GM18499 (cell line): ENCODE results near the gene CSPG4.
"Not testable (repeated sequence)": the region's sequence is repeated elsewhere in the genome, so short reads cannot be mapped to it uniquely, and the experiment has no call there.

Source experiments
- ATAC-seq: cut with Tn5 transposase; IDR thresholded peaks from one replicate; pipeline ENCODE4 v1.9.1; 2021; ENCODE audit warnings: moderate number of reproducible peaks; ENCODE audit not compliant: insufficient read depth, unreplicated experiment

The CSPG4 gene

DNA sequence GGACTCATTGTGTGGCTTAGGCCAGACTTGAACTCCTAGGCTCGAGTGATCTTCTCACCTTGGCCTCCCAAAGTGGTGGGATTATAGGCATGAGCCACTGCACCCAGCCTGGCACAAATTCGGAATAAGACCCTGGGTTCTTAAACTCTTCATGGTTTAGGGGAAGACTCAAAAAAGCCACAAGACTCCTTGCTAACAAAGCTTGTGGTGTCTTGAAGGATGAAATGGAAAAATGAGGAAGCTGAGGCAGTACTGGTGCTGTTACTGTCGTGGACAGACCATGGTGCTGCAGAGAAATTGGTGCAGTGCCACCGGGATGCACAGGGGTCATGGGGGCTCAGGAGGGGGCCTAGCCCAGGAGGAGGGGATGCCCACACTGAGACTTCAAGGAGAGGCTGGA, 20.3 kb downstream of the CSPG4 start:
- not testable (repeated sequence) for ATAC-seq

DNA sequence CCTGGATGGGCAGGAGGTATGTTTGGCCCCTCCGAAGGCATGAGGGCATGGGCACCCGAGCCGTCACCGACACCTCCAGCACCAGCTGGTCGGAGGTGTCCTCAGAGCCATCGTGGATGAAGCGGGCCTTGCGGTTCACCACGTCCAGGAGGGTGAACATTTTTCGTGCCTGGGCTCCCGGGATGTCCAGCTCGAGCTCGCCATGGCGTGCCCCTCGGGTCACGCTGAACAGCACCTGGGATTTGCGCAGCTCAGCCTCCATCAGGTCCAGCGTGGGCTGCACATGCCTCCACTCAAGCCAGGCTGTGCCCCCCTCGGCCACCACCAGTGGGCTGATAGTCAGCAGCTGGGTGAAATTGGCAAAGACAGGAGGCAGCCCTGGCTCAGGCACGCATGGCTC, 23.2 kb downstream of the CSPG4 start:
- ATAC-seq: not testable (repeated sequence)

DNA sequence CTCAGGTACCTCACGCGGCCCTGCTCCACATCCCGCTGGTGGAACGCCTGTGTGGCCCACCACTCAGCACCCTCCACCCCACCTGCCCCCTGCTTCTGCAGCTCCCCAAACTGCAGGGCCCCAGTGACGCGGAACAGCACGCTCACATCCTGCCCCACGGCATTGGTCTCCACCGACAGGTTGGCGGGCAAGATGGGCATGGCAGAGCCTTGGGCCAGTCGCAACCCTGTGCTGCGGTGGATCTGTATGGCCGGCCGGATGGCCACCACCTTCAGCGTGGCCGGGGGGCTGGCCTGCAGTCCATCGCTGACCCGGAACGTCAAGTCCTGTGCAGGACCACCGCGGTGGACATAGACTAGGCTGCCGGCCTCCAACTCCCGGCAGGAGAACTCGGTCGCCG, 23.8 kb downstream of the CSPG4 start:
- no peak for ATAC-seq

DNA sequence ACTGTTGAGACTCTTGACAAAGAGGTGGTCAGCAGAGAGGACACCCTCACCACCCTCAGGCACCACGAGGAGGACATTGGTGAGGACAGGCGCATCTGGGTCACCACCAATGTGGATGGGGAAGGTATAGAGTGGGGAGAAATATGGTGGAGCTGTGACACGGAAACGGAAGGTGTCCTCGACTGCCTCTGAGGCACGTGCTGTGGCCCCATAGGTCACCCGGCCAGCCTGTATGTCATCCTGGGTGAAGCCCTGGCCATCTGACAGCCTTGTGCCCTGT, 24.4 kb downstream of the CSPG4 start:
- ATAC-seq: no peak

DNA sequence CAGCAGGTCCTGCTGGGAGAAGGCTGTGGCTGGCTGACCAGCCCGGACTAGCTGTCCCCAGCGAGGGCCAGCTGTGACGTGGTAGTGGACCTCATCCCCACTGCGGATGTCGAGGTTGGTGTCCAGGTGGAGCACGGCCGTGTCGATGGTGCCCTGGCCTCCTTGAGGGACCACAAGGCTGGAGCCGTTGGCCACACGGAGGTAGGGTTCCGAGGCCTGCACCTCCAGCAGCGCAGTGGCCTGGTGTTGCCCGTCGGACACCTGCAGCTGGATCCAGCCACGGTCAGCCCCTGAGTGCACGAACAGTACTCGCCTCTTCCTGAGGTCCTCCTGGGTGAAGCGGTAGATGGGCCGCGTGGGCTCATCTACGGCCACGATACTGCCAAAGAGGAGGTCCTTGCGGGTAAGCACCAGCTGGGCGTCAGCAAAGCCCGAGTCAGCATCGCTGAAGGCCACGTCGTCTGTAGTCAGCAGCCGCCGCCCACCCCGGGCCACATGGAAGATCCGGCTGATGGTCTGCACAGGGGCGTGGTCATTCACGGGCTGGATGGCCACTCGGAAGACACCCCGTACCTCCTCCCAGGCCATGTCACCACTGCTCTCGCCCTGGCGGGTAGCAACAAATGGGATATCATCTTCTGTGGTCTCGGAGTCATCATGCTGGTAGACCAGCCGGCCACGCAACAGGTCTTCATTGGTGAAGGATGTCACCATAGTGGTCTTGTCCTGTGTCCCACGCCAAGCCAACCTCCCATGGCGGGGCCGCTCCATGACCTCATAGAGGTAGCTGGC, 25.0 kb downstream of the CSPG4 start:
- ATAC-seq: no peak

DNA sequence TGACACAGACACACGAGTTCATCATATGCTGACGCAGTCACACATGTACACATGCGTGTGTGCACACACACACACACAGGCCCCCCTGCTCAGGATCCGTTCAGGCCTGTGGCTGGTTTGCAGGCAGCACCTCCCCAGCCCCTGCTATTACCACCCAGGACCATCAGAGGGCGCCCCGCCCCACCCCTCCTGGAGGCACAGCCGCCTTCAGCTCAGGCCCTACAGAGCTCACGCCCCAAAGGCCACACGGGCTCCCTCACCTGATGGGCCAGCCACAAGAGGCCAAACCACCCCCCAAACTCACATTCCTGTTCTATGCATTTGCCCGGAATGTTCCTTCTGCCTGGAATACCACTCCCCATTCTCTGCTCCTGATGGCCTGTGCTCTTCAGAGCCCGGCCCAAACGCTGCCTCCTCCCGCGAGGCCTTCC, 26.4 kb downstream of the CSPG4 start:
- not testable (repeated sequence) for ATAC-seq

DNA sequence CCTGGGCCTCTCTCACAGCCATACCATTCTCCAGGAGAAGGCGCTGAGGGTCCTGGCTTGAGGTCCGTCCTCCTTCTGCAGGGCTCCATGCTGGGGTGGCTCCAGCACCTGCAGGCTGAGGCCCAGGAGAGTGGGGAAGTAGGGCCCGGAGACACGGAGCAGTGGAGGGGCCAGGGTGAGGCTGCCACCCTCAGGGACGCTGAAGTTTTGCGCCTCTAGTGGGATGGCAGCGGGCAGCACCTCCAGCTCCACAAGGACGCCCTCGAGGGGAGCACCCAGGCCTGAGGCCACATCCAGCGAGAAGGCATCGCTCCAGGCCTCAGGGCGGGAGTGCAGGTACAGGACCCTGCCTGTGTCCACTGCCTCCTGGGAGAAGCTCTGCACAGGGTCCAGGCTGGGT, 27.5 kb downstream of the CSPG4 start:
- ATAC-seq: no peak

DNA sequence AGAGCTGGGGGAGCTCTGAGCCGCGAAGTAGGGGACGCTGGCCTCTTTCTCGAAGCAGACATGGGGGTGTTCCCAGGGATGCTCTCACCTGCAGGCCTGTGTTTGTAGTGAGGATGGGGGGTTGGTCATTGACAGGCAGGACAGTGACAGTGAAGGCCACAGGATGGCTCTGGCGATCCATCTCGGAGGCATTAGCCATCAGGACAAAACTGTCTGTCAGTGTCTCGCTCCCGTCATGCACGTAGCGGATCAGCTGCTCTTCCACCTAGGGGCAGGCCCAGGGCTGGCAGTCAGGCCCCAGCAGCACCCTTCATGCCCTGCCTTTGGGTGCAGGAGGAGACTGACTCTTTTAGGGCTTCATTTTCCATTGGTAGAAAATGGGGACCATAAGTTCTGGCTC, 28.0 kb downstream of the CSPG4 start:
- no peak for ATAC-seq

DNA sequence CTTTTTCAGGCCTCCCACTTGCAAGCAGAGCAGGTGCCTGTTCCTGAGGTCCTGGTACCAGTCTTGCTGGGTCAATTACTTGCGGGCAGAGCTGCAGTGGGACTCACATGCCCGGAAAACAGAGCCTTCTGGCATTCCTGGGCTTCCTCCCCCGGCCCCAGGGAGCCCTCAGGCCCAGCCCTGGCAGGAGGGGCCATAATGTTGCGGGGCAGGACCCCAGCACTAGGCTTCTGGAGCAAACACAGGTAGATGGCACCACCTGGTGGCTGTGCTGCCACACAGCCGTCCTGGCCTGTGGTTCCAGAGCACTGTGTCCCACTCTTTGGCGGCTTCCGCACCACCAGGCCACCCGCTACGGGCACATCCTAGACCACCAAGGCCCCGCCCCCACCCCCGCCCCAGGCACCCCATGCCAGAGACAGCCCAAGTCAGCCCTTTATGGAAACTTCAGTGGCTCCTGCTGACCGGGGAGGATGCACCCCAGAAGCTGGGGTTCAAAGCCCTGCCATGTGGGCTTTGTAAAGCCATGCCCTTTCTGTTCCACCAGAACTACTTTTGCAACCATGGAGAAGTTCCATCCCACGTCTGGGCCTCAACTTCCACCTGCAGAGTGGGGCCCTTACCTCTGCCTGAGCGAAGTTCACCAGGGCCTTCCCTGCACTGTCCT, 28.9 kb downstream of the CSPG4 start:
- ATAC-seq: not testable (repeated sequence)

DNA sequence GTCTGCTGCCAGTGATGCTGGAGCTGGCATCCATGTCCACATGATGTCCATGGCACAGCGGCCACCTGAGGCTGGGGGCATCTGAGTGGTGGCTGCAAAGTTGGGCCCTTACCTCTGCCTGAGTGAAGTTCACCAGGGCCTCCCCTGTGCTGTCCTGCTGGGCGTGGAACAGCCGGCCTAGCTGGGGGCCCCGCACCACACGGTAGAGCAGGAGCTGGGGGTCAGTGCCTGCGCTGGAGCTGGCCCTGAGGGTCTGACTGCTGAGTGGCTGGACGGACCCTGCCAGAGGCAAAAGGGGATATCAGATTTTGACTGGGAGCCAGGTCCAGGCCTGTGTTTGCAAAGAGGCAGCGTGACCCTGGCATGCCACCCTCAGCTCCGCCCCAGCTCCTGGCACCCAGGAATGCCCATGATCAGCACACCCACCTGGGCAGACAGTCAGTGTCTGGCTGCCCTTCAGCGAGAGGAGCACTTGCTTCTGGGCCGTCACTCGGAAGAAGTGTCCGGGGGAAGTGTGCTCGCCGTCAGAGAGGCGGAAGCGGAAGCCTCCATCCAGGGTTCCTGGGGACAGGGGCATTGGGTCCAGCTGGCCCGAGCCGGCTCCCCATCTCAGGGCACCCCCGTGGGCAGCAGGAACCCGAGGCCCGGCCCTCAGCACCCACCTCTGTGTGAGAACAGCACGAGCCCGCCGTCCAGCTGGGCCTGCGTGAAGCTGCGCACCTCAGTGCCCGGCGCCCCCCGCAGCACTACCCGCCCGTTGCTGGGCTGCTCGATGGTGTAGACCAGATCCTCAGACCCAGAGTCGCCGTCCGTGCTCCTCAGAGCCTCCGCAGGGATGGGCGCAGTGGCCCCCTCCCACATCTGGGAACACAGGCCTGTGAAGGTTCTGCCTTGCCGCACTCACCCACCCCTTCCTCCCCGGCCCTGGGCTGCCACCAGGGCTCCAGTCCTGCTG, 30.2 kb downstream of the CSPG4 start:
- no peak for ATAC-seq

DNA sequence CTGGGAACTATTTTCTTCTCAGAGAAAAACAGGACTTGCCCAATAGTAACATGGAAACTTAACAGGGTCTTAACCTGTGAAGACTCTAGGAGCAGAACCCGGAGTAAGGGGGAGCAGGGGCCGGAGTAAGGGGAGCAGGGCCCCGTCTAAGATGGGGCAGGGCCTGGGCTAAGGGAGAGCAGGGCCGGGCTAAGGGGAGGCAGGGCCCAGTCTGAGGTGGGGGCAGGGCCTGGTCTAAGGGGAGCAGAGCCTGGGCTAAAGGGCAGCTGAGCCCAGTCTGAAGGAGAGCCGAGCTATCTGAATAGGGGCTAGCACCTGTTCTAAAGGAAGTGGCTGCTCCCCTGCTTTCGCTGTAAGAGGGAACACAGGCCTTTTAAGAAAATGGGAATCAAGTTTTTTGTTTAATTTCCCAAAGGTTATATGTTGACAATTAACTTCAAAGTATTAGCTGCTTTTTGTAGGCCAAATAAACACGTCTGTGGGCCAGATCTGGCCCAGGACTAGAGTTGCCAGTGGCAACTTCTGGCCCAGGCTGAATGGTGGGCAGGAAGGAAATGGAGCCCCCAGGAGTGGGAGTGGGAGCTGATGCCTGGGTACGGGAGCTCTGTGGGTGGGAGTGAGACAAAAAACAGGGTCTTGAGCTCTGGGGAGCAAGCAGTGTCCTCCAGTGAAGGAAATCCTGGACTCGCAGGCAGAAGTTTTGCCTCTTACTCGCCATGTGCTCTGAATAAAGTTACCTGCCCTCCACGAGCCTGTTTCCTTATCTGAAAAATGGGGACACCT, 32.5 kb downstream of the CSPG4 start:
- no peak for ATAC-seq

DNA sequence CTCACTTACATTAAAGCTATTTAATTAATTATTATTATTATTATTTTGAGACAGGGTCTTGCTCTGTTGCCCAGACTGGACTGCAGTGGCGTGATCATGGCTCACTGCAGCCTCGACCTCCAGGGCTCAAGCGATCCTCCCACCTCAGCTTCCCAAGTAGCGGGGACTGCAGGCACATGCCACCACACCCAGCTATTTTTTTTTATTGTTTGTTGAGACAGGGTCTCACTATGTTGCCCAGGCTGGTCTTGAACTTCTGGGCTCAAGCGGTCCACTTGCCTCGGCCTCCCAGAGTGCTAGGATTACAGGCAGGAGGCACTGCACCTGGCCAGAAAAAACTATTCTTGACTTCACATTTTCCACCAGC, 34.3 kb downstream of the CSPG4 start:
- ATAC-seq: not testable (repeated sequence)

DNA sequence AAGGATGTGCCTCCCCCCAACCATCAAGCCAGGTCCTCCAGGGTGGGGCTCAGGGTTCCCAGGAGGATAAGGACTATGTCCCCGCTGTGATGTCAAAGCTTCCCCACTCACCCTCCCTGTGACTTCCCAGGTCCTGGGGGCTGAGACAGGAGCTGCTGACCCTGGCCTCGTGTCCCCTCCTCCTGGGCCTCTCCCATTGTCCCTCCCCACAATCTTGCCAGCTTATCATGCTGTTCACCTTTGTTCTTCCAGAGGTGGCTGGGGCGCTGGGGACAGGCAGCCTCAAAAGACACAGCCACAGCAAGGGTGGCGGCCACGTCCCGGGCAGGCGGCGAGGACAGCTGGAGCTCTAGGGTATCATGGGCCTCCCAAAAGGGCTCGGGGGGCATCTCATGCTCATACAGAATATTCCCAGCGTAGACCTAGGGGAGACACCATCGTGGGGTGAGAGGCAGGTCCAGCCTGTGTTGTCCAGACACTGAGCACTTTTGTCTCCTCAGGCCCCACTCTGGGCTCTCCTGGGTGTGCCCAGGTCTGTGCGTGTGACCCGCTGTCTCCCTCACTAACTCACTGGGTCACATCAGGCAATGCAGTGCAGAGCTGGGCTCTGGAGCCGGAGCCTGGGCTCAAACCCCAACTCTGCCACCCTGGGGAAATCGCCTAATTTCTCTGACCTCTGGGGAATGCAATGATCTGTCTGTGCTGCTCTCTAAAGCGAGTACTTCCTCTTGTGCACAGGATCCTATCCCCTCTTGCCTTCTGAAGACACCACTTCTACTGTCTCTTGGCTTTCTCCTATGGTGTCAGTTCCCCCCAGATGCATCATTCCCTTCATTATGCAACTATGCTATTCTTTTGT, 35.0 kb downstream of the CSPG4 start:
- no peak for ATAC-seq

DNA sequence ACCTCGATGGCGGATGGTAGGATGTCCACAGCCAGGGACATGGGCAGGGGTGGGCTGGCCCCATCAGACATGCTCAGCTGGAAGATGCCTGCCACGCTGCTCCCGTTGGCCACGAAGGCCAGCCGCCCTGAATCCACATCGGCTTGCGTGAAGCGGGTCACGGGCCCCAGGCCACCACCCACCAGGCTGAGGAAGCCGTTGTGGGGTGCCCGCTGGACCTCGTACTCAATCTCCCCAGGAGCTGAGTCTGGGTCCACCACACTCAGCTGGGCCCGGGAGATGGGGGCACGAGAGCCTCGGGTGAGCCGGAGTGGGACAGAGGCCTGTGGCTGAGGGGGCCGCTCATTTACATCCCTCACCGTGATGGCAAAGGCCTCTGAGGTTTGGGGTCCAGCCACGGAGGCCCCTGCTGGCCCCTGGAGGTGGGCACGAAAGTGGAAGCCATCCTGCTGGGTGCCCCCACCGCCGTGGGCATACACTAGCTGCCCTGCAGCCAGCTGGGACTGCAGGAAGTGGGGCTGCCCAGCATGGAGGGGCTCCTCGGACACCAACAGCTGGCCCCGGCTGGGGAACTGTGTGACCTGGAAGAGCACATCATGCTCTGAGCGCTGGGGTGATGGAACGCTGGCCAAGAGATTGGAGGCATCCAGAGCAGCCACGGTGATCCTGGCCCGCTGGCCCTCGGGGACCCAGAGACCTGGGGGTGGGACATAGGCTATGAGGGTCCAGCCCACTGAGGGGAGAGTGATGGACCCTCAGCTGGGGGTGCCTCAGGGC, 35.8 kb downstream of the CSPG4 start:
- no peak for ATAC-seq

DNA sequence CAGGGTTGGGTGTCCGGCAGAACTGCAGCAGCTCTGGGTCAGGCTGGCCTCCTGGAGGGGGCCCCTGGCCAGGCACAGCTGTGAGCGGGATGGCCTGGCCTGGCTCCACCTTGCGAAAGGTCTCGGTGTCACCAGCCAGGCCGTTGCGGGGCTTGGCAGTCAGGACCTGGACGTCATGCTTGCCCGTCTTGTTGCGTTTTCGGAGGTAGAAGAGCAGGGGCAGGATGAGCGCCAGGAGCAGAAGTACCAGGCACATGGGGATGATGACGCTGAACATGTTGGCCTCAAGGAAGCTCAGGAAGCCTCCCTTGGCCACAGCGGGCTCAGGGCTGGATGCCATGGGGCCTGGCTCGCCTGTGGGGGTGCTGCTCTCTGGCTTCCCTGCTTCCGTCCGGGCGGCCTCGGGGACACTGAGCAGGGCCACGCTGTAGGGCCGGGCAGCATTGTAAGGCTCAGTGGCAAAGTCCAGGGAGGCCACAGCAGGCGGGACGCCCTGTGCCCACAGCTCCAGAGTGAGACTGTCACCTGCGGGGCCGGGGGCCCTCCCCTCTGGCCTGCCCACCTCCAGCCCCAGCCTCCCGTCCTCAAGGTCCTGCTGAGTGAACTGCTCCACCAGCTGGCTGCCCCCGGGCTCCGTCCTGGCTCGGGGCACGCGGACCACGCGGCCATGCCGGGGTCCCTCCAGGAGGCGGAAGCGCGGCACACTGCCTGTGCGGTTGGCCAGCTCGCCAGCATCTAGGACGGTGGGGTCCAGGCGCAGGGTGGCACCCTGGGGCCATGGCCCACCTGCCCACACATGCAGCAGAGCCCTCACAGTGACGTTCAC, 36.9 kb downstream of the CSPG4 start:
- no peak for ATAC-seq

DNA sequence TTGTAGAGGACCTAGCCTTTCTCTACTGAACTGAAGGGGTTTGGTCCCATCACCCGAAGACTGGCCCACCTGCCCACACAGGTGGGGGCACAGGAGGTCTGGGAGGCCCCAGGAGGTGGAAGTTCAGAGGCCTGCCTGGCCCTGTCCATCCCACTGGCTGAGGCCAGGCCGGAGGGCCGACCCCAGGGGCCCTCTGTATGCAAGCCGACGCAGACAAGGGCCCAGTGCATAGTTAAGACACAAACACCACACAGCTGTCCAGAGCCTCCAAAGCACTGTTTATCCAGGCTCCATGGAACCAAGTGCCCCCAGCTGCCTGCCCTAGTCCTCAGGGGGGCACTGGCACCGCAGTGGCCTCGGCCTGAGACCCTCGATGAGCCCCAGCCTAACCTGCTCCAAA, 38.3 kb downstream of the CSPG4 start:
- ATAC-seq: no peak

DNA sequence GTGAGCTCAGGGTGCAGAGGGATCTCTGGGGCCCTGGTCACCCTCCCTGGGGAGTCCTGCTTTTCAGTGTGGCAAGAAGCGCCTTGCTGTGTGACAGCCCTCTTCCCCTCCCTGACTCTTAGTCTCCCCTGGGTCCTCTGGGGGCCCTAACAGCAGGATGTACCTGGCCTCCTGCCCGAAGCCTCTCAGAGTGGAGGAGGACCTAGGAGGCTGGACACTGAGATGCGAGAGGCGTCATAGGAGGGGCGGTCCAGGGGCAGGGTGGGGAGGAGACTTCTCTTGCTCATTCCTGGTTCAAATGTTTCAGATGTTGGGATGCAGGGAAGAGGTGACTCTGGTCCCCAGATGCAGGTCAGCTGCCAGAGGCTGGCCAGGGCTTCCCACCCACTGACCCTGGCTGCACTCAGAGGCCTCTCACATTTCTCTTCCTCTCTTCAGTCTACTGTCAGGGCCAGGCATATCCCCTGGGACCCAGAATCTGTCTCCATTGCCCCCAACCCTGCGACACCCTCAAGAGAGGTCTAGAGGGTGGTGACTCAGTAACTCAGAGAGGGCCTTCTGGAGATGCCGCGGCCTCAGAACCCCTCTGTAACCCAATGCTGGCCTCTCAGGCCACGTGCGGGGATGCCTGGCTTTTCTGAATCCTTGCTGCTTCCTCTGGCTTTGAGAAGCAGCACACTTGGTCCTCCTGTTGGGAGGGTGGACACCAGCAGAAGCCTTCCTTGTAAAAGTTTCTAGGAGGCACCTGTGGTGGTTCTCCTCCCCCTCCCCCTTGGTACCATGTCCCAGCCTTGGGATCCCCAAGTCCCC, 39.0 kb downstream of the CSPG4 start:
- no peak for ATAC-seq
